HG02678 (cell line): ENCODE data around the gene NEK9.
"Not testable (repeated sequence)": the region's sequence is repeated elsewhere in the genome, so short reads cannot be mapped to it uniquely, and the experiment has no call there.

Experiments used
- ATAC-seq: cut with Tn5 transposase; IDR thresholded peaks from one replicate; pipeline ENCODE4 v1.9.1; 2021; ENCODE audit warnings: mild to moderate bottlenecking, moderate library complexity; ENCODE audit not compliant: unreplicated experiment

Gene NEK9

GRCh38 chr14:75068294-75069120 is 58.3 kb downstream of the NEK9 start:
- no peak for ATAC-seq

- not testable (repeated sequence) for ATAC-seq
Observed at GRCh38 chr14:75067765-75068164, 59.1 kb downstream of the NEK9 start.

- no peak for ATAC-seq
Observed at GRCh38 chr14:75067212-75067611, 59.6 kb downstream of the NEK9 start.

- ATAC-seq = no peak
Observed at GRCh38 chr14:75066691-75067090, 60.2 kb downstream of the NEK9 start.

- ATAC-seq = no peak
Observed at GRCh38 chr14:75064205-75064567, 62.7 kb downstream of the NEK9 start.

GRCh38 chr14:75063491-75064204 is 63.2 kb downstream of the NEK9 start, which contains the start of gene ACYP1:
ACYP1 (minus strand) TSS chr14:75064024; CDS start chr14:75063553, 471 bp downstream.
- peak; percentile 99 for ATAC-seq

GRCh38 chr14:75063013-75063412 is 63.8 kb downstream of the NEK9 start:
- no peak for ATAC-seq

- ATAC-seq = no peak
Observed at GRCh38 chr14:75060420-75060819, 66.4 kb downstream of the NEK9 start.

GRCh38 chr14:75059642-75060041 is 67.2 kb downstream of the NEK9 start:
- ATAC-seq = no peak

- ATAC-seq = no peak
Observed at GRCh38 chr14:75054421-75054820, 72.4 kb downstream of the NEK9 start.

GRCh38 chr14:75053396-75054291 is 73.2 kb downstream of the NEK9 start:
- no peak for ATAC-seq

- no peak for ATAC-seq
Observed at GRCh38 chr14:75051556-75051899, 75.3 kb downstream of the NEK9 start.

GRCh38 chr14:75050852-75051555 is 75.8 kb downstream of the NEK9 start, which contains the start of gene MLH3:
MLH3 (minus strand) TSS chr14:75051467; CDS start chr14:75049655, 1,812 bp downstream.
- peak; percentile 71 for ATAC-seq

GRCh38 chr14:75049731-75050201 is 77.1 kb downstream of the NEK9 start:
- no peak for ATAC-seq

GRCh38 chr14:75049136-75049535 is 77.7 kb downstream of the NEK9 start:
- no peak for ATAC-seq

- no peak for ATAC-seq
Observed at GRCh38 chr14:75048101-75048500, 78.7 kb downstream of the NEK9 start.

- ATAC-seq = no peak
Observed at GRCh38 chr14:75047506-75047905, 79.3 kb downstream of the NEK9 start.

GRCh38 chr14:75046899-75047298 is 79.9 kb downstream of the NEK9 start:
- no peak for ATAC-seq

GRCh38 chr14:75046275-75046674 is 80.6 kb downstream of the NEK9 start:
- no peak for ATAC-seq

GRCh38 chr14:75044752-75045151 is 82.1 kb downstream of the NEK9 start:
- no peak for ATAC-seq
